GM10248 (cell line): ENCODE data around the gene HMG20A.

Source experiments
- CTCF ChIA-PET: fragments of 300-600 bp; sonication (Branson Sonifier 250); formaldehyde crosslinking; extraction: SDS; loops from one replicate; lab custom pipeline; 2021; ENCODE audit warnings: antibody characterized with exemption; lab: Yijun Ruan, JAX
- POLR2A ChIA-PET: fragments of 350-650 bp; sonication (Branson Sonifier 250); formaldehyde crosslinking; extraction: SDS; loops from one replicate; lab custom pipeline; 2020; ENCODE audit warnings: antibody characterized with exemption; lab: Yijun Ruan, JAX
- DNase-seq: peaks from one replicate; pipeline ENCODE4 v3.0.0; 2012; ENCODE audit errors: extremely low spot score
- CTCF ChIP-seq: IDR thresholded peaks from 2 replicates; pipeline ENCODE4 v1.5.1; 2012; ENCODE audit warnings: mild to moderate bottlenecking, low read depth; ENCODE audit errors: extremely low read depth, missing control alignments, control extremely low read depth

HMG20A gene

DNA sequence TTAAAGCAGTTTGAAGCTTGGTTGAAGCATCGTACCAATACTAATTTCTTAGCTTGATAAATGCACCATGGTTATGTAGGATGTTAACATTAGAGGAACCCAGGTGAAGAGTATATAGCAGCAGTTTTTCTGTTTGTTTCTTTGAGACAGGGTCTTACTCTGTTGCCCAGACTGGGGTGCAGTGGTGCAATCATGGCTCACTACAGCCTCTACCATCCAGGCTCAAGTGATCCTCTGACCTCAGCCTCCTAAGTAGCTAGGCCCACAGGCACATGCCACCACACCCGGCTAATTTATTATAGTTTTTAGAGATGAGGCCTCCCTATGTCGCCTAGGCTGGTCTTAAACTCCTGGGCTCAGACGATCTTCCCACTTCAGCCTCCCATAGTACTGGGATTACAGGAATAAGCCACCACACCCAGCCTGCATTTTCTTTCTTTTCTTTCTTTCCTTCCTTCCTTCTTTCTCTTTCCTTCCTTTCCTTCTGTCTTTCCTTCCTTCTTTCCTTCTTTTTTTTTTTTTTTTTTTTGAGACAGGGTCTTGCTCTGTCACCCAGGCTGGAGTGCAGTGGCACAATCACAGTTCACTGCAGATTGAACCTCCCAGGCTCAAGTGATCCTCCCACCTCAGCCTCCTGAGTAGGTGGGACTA, 6.9 kb upstream of the HMG20A start:
- DNase-seq, result no peak
- ChIA-PET POLR2A (interaction anchor here (0.7 kb wide), 1 partner anchor 129 kb away, joined by 4 read pairs; no protein-coding TSS in a partner anchor), CTCF (interaction anchor here (0.6 kb wide), 1 partner anchor 458 kb away, joined by 3 read pairs; no protein-coding TSS in a partner anchor)
- no peak for TF ChIP-seq CTCF

DNA sequence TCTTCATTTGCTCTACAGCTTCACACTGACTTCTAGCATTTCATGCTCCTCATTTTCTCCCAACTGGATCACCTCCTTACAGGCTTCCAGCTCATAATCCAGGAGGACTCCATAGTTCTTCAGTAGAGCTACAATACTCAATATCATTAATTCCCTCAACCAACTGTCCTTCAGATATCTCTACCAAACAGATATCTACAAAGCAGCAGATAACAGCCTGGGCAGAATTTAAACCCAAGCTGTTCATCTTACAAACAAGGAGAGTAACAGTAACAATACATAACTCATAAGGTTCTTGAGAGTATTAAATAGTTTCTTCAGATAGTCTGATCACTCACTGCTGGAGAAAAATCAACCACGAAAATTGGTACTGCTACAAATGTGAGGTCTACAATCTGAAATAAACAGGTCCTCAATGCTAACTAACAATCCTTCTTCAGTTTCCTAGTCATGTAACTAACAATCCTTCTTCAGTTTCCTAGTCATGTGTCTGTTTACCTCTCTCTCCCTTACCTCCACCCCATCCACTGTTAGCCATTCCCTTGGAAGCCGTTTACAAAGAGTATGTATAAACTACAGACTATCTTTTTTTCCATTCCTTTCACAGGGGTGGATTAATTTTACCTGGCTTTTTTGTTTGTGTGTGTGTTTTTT, 5.8 kb upstream of the HMG20A start:
- no peak for DNase-seq
- no peak for TF ChIP-seq CTCF
- CTCF ChIA-PET, result no interaction called here
- POLR2A ChIA-PET, result interaction anchor here (0.5 kb wide), 1 partner anchor 169 kb away, joined by 4 read pairs; no protein-coding TSS in a partner anchor

DNA sequence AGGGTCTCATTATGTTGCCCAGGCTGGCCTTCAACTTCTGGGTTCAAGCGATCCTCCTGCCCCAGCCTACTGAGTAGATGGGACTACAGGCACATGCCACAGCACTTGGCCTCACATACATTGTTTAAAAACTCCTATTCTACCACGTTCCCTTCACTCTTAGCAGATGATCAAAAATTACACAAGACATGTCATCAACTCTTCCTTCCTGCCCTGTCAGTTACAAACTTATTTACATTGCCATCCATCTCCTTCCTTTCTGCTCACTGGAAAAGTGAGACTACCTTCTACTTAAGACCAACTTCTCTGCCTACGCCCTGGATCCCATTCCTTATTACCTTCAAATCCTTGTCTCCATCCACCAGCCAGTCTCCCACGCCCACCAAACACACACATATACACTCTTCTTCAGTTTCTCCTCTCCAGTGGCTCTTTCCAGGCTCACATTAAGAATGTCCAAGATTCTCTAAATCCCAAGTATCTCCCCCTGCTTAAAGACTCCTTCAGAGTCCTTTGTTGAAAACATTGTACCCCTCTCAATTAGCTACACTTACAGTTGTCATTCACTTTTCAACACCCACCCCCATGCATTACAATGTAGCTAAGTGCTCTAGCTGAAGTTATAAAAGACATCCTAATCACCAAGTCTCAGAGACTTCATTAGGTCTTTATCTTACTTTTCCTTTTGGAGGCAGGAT, 5.1 kb upstream of the HMG20A start:
- TF ChIP-seq CTCF, result no peak
- DNase-seq, result no peak
- ChIA-PET CTCF (interaction anchor here (1.0 kb wide), 1 partner anchor 32 kb away, joined by 3 read pairs; no protein-coding TSS in a partner anchor), POLR2A (no interaction called here)

GRCh38 chr15:77416148-77416455, 4.6 kb upstream of the HMG20A start:
- POLR2A ChIA-PET, result no interaction called here
- TF ChIP-seq CTCF, result no peak
- no peak for DNase-seq
- CTCF ChIA-PET, result interaction anchor here (1.0 kb wide), 1 partner anchor 32 kb away, joined by 3 read pairs; no protein-coding TSS in a partner anchor

DNA sequence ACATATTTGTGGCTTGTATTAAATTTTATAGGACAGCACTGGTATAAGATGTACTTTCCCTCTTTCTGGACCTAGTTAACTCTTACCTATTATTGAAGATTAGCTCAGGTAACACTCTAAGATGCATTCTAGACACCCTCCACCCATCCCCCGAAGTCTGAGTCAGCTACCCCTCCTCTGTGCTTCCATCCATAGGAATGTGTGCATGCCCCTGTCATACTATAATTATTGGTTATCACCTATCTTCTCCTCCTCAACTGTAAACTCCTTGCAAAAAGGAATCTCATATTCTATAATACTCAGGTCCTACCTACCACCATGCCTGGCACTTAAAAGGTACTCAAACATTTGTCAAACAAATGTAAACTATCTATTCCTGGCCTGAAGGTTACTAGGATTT, 3.7 kb upstream of the HMG20A start:
- ChIA-PET POLR2A (no interaction called here), CTCF (no interaction called here)
- DNase-seq, result no peak
- no peak for TF ChIP-seq CTCF

DNA sequence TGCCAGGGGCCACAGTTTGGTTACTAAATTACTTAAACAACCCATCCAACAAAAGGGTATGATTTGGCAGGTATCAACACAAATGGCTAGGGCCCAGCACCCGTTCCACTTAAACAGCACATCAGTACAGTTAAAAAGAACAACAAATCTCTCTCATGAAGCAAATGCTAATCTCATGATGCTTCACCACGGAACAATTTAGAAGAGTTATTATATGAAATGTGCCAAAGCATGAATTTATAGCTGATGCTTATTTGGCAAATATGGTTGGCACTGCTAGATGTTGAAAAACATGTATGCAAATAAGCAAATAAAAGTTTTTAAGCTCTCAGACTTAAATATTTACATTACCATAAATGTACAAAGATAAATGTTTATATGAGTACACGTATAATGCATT, 3.1 kb upstream of the HMG20A start:
- TF ChIP-seq CTCF, result no peak
- DNase-seq, result no peak
- POLR2A ChIA-PET, result no interaction called here
- CTCF ChIA-PET, result no interaction called here
